Stimulated activated CD8-positive, alpha-beta memory T cell treated with anti-CD3 and anti-CD28 coated beads, Interleukin-7, amount 100 ng/mL, for 1 hour (primary cell): ENCODE data around the gene EVX2.

Experiments
- DNase-seq, 2 donors: peaks; one replicate each; pipeline ENCODE4 v3.0.0-alpha.2; 2020; ENCODE audit warnings: low read depth in 2 of 2

The EVX2 gene

GRCh38 chr2:176096243-176096985 lies 12.7 kb upstream of the EVX2 start:
- DNase-seq: no peak

- DNase-seq: no peak
These were observed 11.7 kb upstream of the EVX2 start for GRCh38 chr2:176095421-176095820.

- DNase-seq: no peak
These were observed 10.6 kb upstream of the EVX2 start for GRCh38 chr2:176094349-176094748.

- no peak for DNase-seq
These were observed 10.1 kb upstream of the EVX2 start for GRCh38 chr2:176093898-176094249.

- no peak for DNase-seq
These were observed 9.6 kb upstream of the EVX2 start for GRCh38 chr2:176093145-176093897.

- DNase-seq: no peak
These were observed 8.7 kb upstream of the EVX2 start, which contains the start of gene HOXD13 for GRCh38 chr2:176092270-176093144. Gene HOXD13, plus strand, starts transcription at chr2:176092721. Its CDS starts 170 bp downstream, at chr2:176092891.

GRCh38 chr2:176091329-176092258 lies 7.8 kb upstream of the EVX2 start:
- no peak for DNase-seq

GRCh38 chr2:176090862-176091261 lies 7.1 kb upstream of the EVX2 start:
- DNase-seq: no peak

- DNase-seq: no peak
These were observed 6.2 kb upstream of the EVX2 start for GRCh38 chr2:176089843-176090395.

- no peak for DNase-seq
These were observed 5.4 kb upstream of the EVX2 start for GRCh38 chr2:176088937-176089842.

- DNase-seq: no peak
These were observed 4.5 kb upstream of the EVX2 start for GRCh38 chr2:176088048-176088936.

- DNase-seq: no peak
These were observed 3.7 kb upstream of the EVX2 start for GRCh38 chr2:176087330-176088047.

- no peak for DNase-seq
These were observed 2.4 kb upstream of the EVX2 start for GRCh38 chr2:176085861-176086771.

- DNase-seq: no peak
These were observed 1.5 kb upstream of the EVX2 start for GRCh38 chr2:176085120-176085788.

GRCh38 chr2:176084611-176085119 lies 903 bp upstream of the EVX2 start:
- DNase-seq: no peak
